H9 (cell line): ENCODE results near the gene F13A1. TPM values are rescaled to one million over a fixed set of nuclear protein-coding genes. Genes with fewer than 3 reads are reported as not detected.

Source experiments
- DNase-seq: peaks from one replicate; pipeline ENCODE4 v3.0.0-alpha.2; 2017
- H2AFZ ChIP-seq: one replicate; pipeline ENCODE4 v1.6.1; 2013; ENCODE audit warnings: mild to moderate bottlenecking, low read length, control low read depth, moderate library complexity
- H2AK5ac ChIP-seq: 2 replicates; pipeline ENCODE4 v1.6.1; 2013; ENCODE audit warnings: low read length, control low read depth, mixed read lengths; ENCODE audit not compliant: insufficient read length
- H2BK120ac ChIP-seq: one replicate; pipeline ENCODE4 v1.6.1; 2013; ENCODE audit warnings: low read depth, mild to moderate bottlenecking, low read length, control low read depth, inconsistent platforms; ENCODE audit not compliant: poor library complexity, severe bottlenecking
- H2BK12ac ChIP-seq: 2 replicates; pipeline ENCODE4 v1.6.1; 2013; ENCODE audit warnings: low read length, control low read depth, mixed read lengths, low read depth; ENCODE audit not compliant: insufficient read length
- H2BK15ac ChIP-seq: 2 replicates; pipeline ENCODE4 v1.6.1; 2013; ENCODE audit warnings: low read depth, low read length, control low read depth
- H2BK20ac ChIP-seq: one replicate; pipeline ENCODE4 v1.6.1; 2013; ENCODE audit warnings: low read depth, mild to moderate bottlenecking, low read length, control low read depth, inconsistent platforms; ENCODE audit not compliant: poor library complexity, severe bottlenecking
- H2BK5ac ChIP-seq: 2 replicates; pipeline ENCODE4 v1.6.1; 2013; ENCODE audit warnings: low read length, control low read depth, mixed read lengths; ENCODE audit not compliant: insufficient read length
- H3K14ac ChIP-seq: 2 replicates; pipeline ENCODE4 v1.6.1; 2013; ENCODE audit warnings: low read length, control low read depth; ENCODE audit not compliant: insufficient read depth
- H3K18ac ChIP-seq: 2 replicates; pipeline ENCODE4 v1.6.1; 2013; ENCODE audit warnings: low read depth, mild to moderate bottlenecking, mixed read lengths, low read length, control low read depth; ENCODE audit not compliant: insufficient read length
- H3K23ac ChIP-seq: 2 replicates; pipeline ENCODE4 v1.6.1; 2013; ENCODE audit warnings: low read length, control low read depth, mixed read lengths, low read depth; ENCODE audit not compliant: insufficient read length
- H3K23me2 ChIP-seq: 2 replicates; pipeline ENCODE4 v1.6.1; 2013; ENCODE audit warnings: low read depth, mild to moderate bottlenecking, mixed read lengths, low read length, control low read depth; ENCODE audit not compliant: insufficient read length, poor library complexity, severe bottlenecking
- H3K27ac ChIP-seq: 2 replicates; pipeline ENCODE4 v1.5.1; 2013; ENCODE audit warnings: low read length, control low read depth, mixed read lengths, low read depth; ENCODE audit not compliant: insufficient read length
- H3K27me3 ChIP-seq: 2 replicates; pipeline ENCODE4 v1.6.1; 2013; ENCODE audit warnings: low read length, control low read depth, inconsistent platforms; ENCODE audit not compliant: insufficient read depth
- H3K4ac ChIP-seq: 2 replicates; pipeline ENCODE4 v1.6.1; 2013; ENCODE audit warnings: low read depth, mild to moderate bottlenecking, control low read depth, inconsistent platforms, low read length, moderate library complexity
- H3K4me1 ChIP-seq: 2 replicates; pipeline ENCODE4 v1.6.1; 2013; ENCODE audit warnings: low read length, control low read depth, inconsistent platforms; ENCODE audit not compliant: insufficient read depth
- H3K4me2 ChIP-seq: 2 replicates; pipeline ENCODE4 v1.6.1; 2013; ENCODE audit warnings: low read length, control low read depth, mixed read lengths; ENCODE audit not compliant: insufficient read length, insufficient read depth
- H3K56ac ChIP-seq: 2 replicates; pipeline ENCODE4 v1.6.1; 2013; ENCODE audit warnings: low read depth, mild to moderate bottlenecking, mixed read lengths, low read length, control low read depth; ENCODE audit not compliant: insufficient read length
- H3K79me1 ChIP-seq: 2 replicates; pipeline ENCODE4 v1.6.1; 2013; ENCODE audit warnings: low read depth, mild to moderate bottlenecking, moderate library complexity, low read length, control low read depth, inconsistent platforms; ENCODE audit not compliant: insufficient read depth, poor library complexity, severe bottlenecking
- H3K79me2 ChIP-seq: 2 replicates; pipeline ENCODE4 v1.6.1; 2013; ENCODE audit warnings: low read length, control low read depth, inconsistent platforms; ENCODE audit not compliant: insufficient read depth
- H3K9ac ChIP-seq: 2 replicates; pipeline ENCODE4 v1.6.1; 2013; ENCODE audit warnings: low read length, control low read depth, mixed read lengths; ENCODE audit not compliant: insufficient read length; ENCODE audit errors: extremely low read depth
- H3K9me3 ChIP-seq: one replicate; pipeline ENCODE4 v1.6.1; 2013; ENCODE audit warnings: low read depth, low read length, inconsistent platforms; ENCODE audit not compliant: control insufficient read depth
- H3T11ph ChIP-seq: one replicate; pipeline ENCODE4 v1.6.1; 2013; ENCODE audit warnings: mild to moderate bottlenecking, low read length, control low read depth, inconsistent platforms
- H4K20me1 ChIP-seq: one replicate; pipeline ENCODE4 v1.6.1; 2013; ENCODE audit not compliant: control insufficient read depth, insufficient read length, insufficient read depth
- H4K5ac ChIP-seq: 2 replicates; pipeline ENCODE4 v1.6.1; 2013; ENCODE audit warnings: low read depth, mild to moderate bottlenecking, mixed read lengths, low read length, control low read depth; ENCODE audit not compliant: insufficient read length
- H4K8ac ChIP-seq: replicated peaks from 2 replicates; pipeline ENCODE4 v1.6.1; 2013; ENCODE audit warnings: low read length, control low read depth, mixed read lengths, low read depth; ENCODE audit not compliant: insufficient read length
- H4K91ac ChIP-seq: 2 replicates; pipeline ENCODE4 v1.6.1; 2013; ENCODE audit warnings: low read depth, mild to moderate bottlenecking, moderate library complexity, mixed read lengths, low read length, control low read depth; ENCODE audit not compliant: insufficient read length
- H3K27ac Mint-ChIP-seq, 3 experiments: 2 replicates in 2 of 3; 3 replicates in 1 of 3; pipeline ENCODE4 v1.8.0; 2020 to 2021; ENCODE audit warnings: mixed read lengths in 3 of 3, mild to moderate bottlenecking in 1 of 3, moderate library complexity in 1 of 3
- H3K27me3 Mint-ChIP-seq: 2 replicates; pipeline ENCODE4 v1.8.0; 2021; ENCODE audit warnings: low read depth, mild to moderate bottlenecking, moderate library complexity, mixed read lengths
- H3K36me3 Mint-ChIP-seq, 3 experiments: 2 replicates in 2 of 3; 3 replicates in 1 of 3; pipeline ENCODE4 v1.8.0; 2020 to 2021; ENCODE audit warnings: low read depth in 3 of 3, mixed read lengths in 3 of 3; ENCODE audit not compliant: insufficient read depth in 1 of 3
- H3K4me1 Mint-ChIP-seq, 2 experiments: 2 replicates each; pipeline ENCODE4 v1.8.0; 2020; ENCODE audit warnings: mixed read lengths in 2 of 2
- H3K4me3 Mint-ChIP-seq, 2 experiments: 2 replicates in 1 of 2; 3 replicates in 1 of 2; pipeline ENCODE4 v1.8.0; 2020 to 2021; ENCODE audit warnings: mild to moderate bottlenecking in 2 of 2, mixed read lengths in 2 of 2, moderate library complexity in 1 of 2
- H3K9me3 Mint-ChIP-seq, 2 experiments: 2 replicates in 1 of 2; 3 replicates in 1 of 2; pipeline ENCODE4 v1.8.0; 2020; ENCODE audit warnings: mild to moderate bottlenecking in 2 of 2, mixed read lengths in 2 of 2, moderate library complexity in 1 of 2
- WGBS: extraction: QIAGEN DNeasy Blood & Tissue Kit; methylation state at CpG from one replicate; pipeline ENCODE4 v1.1.7; 2013; ENCODE audit warnings: missing lambda C conversion rate, low lambda C conversion rate, mixed read lengths; ENCODE audit not compliant: insufficient read length; ENCODE audit errors: extremely low coverage; 5-methylcytosine and 5-hydroxymethylcytosine counted together
- total RNA-seq: library from RNA; stranded (reverse); gene quantifications from 2 replicates; pipeline ENCODE4 v1.2.1, GENCODE V29; 2021
- TF ChIP-seq, protein P1 (sequence below): fragments of 200-600 bp; sonication (generic); conservative IDR thresholded peaks from 3 replicates; pipeline ENCODE4 v1.8.0; 2021; ENCODE audit warnings: antibody characterized with exemption, mild to moderate bottlenecking

The F13A1 gene
- total RNA-seq, 1 experiment from 2014 or later: 0.15 TPM

DNA sequence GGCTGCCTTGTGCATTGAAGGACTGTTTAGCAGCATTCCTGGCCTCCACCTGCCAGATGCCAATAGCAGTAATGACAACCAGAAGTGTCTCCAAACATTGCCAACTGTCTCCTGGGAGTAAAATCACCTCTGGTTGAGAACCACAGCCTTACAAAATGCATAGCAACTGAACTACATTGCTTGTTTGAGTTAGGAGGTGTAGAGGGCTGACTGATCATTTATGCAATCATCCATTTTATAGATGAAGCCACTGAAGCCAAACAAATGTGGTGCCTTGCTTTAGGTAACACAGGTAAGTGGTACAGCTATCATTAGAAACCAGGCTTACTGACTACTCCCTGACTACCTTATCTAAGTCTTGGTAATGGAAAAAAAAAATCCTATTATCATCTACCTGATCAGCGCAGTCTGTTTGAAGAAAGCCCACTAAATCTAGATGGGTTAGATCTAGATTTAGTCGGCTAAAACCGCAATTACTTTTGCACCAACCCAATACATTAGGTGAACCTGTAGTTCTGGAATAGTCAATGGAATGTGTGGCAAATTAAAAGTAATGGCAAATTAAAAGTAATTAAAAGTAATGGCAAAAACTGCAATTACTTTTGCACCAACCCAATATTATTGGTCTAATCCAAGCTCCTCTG lies 47.7 kb upstream of the F13A1 start:
- Histone ChIP-seq H2AK5ac (no peak overlapping the region), H3K27me3 (no peaks in the 10 kb centered on the region; the same call in 1 of the 2 replicates), H3K4me2 (no peak overlapping the region), H3T11ph (no peak overlapping the region), H3K56ac (no peak overlapping the region), H3K4me1 (no peaks in the 10 kb centered on the region), H3K4ac (no peak overlapping the region), H3K9me3 (no peaks in the 10 kb centered on the region), H3K23ac (no peak overlapping the region), H2AFZ (no peak overlapping the region), H3K9ac (no peak overlapping the region), H3K27ac (no peak overlapping the region), H2BK120ac (no peak overlapping the region), H4K5ac (no peak overlapping the region), H2BK5ac (no peak overlapping the region), H2BK15ac (no peak overlapping the region), H3K14ac (no peak overlapping the region), H4K91ac (no peak overlapping the region), H3K79me1 (no peaks in the 10 kb centered on the region), H2BK20ac (no peak overlapping the region), H3K79me2 (no peaks in the 10 kb centered on the region), H2BK12ac (no peak overlapping the region), H3K18ac (no peak overlapping the region), H4K20me1 (no peaks in the 10 kb centered on the region), H3K23me2 (no peaks in the 10 kb centered on the region), H4K8ac (no peak overlapping the region)
- DNase-seq: no peak
- Mint-ChIP-seq H3K36me3 (no peaks in the 10 kb centered on the region; a peak in 1 of 7 replicates), H3K9me3 (peaks cover 4 to 7% of the 10 kb centered on the region in 2 experiments; a peak in 2 of 5 replicates), H3K27me3 (no peaks in the 10 kb centered on the region), H3K27ac (no peak overlapping the region), H3K4me1 (no peaks in the 10 kb centered on the region), H3K4me3 (no peak overlapping the region)
- WGBS: no CpG with 5 or more reads among the region's 3 CpGs
- TF ChIP-seq, protein P1, sequence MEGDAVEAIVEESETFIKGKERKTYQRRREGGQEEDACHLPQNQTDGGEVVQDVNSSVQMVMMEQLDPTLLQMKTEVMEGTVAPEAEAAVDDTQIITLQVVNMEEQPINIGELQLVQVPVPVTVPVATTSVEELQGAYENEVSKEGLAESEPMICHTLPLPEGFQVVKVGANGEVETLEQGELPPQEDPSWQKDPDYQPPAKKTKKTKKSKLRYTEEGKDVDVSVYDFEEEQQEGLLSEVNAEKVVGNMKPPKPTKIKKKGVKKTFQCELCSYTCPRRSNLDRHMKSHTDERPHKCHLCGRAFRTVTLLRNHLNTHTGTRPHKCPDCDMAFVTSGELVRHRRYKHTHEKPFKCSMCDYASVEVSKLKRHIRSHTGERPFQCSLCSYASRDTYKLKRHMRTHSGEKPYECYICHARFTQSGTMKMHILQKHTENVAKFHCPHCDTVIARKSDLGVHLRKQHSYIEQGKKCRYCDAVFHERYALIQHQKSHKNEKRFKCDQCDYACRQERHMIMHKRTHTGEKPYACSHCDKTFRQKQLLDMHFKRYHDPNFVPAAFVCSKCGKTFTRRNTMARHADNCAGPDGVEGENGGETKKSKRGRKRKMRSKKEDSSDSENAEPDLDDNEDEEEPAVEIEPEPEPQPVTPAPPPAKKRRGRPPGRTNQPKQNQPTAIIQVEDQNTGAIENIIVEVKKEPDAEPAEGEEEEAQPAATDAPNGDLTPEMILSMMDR: no peak
